Rectal smooth muscle tissue (tissue), 1 donor: ENCODE measurements around the gene INKA1.

Experiments
- H3K27ac ChIP-seq: one replicate; pipeline ENCODE4 v1.7.0; 2013; ENCODE audit warnings: low read depth, low read length, inconsistent platforms
- H3K27me3 ChIP-seq: one replicate; pipeline ENCODE4 v1.7.0; 2013; ENCODE audit warnings: low read length; ENCODE audit not compliant: control insufficient read depth, insufficient read depth
- H3K36me3 ChIP-seq: one replicate; pipeline ENCODE4 v1.7.0; 2013; ENCODE audit warnings: low read length; ENCODE audit not compliant: control insufficient read depth, insufficient read depth
- H3K4me1 ChIP-seq: one replicate; pipeline ENCODE4 v1.7.0; 2013; ENCODE audit warnings: low read length; ENCODE audit not compliant: control insufficient read depth, insufficient read depth
- H3K4me3 ChIP-seq: one replicate; pipeline ENCODE4 v1.7.0; 2013; ENCODE audit warnings: low read length
- H3K9ac ChIP-seq: one replicate; pipeline ENCODE4 v1.7.0; 2013; ENCODE audit warnings: low read length

Gene INKA1

GRCh38 chr3:49802719-49803464 lies at the start of gene INKA1:
INKA1 (plus strand) TSS chr3:49803261; CDS start chr3:49803393, 132 bp downstream.
- no peaks in the 10 kb centered on the region for H3K36me3 ChIP-seq
- H3K27me3 ChIP-seq = no peaks in the 10 kb centered on the region
- peak within 1 kb of the TSS; percentile 95 for H3K4me3 ChIP-seq
- H3K4me1 ChIP-seq = peaks cover 5% of the 10 kb centered on the region
- H3K27ac ChIP-seq = peak within 1 kb of the TSS; percentile 86
- H3K9ac ChIP-seq = peak within 1 kb of the TSS; percentile 81

- Histone ChIP-seq H3K4me1 (peaks cover 3% of the 10 kb centered on the region), H3K36me3 (no peaks in the 10 kb centered on the region), H3K27ac (no peak overlapping the region), H3K27me3 (no peaks in the 10 kb centered on the region), H3K9ac (no peak overlapping the region), H3K4me3 (no peak overlapping the region)
These were observed 48.5 kb upstream of the INKA1 start for GRCh38 chr3:49754536-49754935.

GRCh38 chr3:49756036-49756435 lies 47.0 kb upstream of the INKA1 start:
- H3K9ac ChIP-seq = no peak overlapping the region
- peaks cover 3% of the 10 kb centered on the region for H3K4me1 ChIP-seq
- no peak overlapping the region for H3K27ac ChIP-seq
- no peak overlapping the region for H3K4me3 ChIP-seq
- H3K27me3 ChIP-seq = no peaks in the 10 kb centered on the region
- no peaks in the 10 kb centered on the region for H3K36me3 ChIP-seq

GRCh38 chr3:49757197-49757596 lies 45.9 kb upstream of the INKA1 start:
- Histone ChIP-seq H3K27me3 (no peaks in the 10 kb centered on the region), H3K36me3 (no peaks in the 10 kb centered on the region), H3K4me3 (no peak overlapping the region), H3K27ac (no peak overlapping the region), H3K4me1 (peaks cover 3% of the 10 kb centered on the region), H3K9ac (no peak overlapping the region)

- no peak overlapping the region for H3K9ac ChIP-seq
- H3K4me1 ChIP-seq = no peaks in the 10 kb centered on the region
These were observed 43.8 kb upstream of the INKA1 start for GRCh38 chr3:49759226-49759625.

GRCh38 chr3:49761661-49762060 lies 41.4 kb upstream of the INKA1 start:
- H3K36me3 ChIP-seq = no peaks in the 10 kb centered on the region
- no peak overlapping the region for H3K9ac ChIP-seq
- H3K27me3 ChIP-seq = no peaks in the 10 kb centered on the region
- no peaks in the 10 kb centered on the region for H3K4me1 ChIP-seq
- H3K27ac ChIP-seq = no peak overlapping the region
- H3K4me3 ChIP-seq = no peak overlapping the region

More at GRCh38 chr3:49759226-49759625, 43.8 kb upstream of the INKA1 start:
- Histone ChIP-seq H3K27me3 (no peaks in the 10 kb centered on the region), H3K27ac (no peak overlapping the region), H3K36me3 (no peaks in the 10 kb centered on the region), H3K4me3 (no peak overlapping the region)

GRCh38 chr3:49763981-49764380 lies 39.1 kb upstream of the INKA1 start:
- Histone ChIP-seq H3K9ac (no peak overlapping the region), H3K27me3 (no peaks in the 10 kb centered on the region), H3K36me3 (no peaks in the 10 kb centered on the region), H3K4me3 (no peak overlapping the region), H3K4me1 (no peaks in the 10 kb centered on the region), H3K27ac (no peak overlapping the region)

- Histone ChIP-seq H3K27me3 (no peaks in the 10 kb centered on the region), H3K9ac (no peak overlapping the region), H3K4me1 (no peaks in the 10 kb centered on the region), H3K4me3 (no peak overlapping the region), H3K36me3 (no peaks in the 10 kb centered on the region), H3K27ac (no peak overlapping the region)
These were observed 33.7 kb upstream of the INKA1 start for GRCh38 chr3:49769286-49769915.

GRCh38 chr3:49769926-49770325 lies 33.1 kb upstream of the INKA1 start:
- Histone ChIP-seq H3K4me3 (no peak overlapping the region), H3K36me3 (no peaks in the 10 kb centered on the region), H3K27me3 (no peaks in the 10 kb centered on the region), H3K27ac (no peak overlapping the region), H3K9ac (no peak overlapping the region), H3K4me1 (peaks cover under 1% of the 10 kb centered on the region)

- H3K4me3 ChIP-seq = no peak overlapping the region
- H3K27ac ChIP-seq = no peak overlapping the region
- H3K36me3 ChIP-seq = no peaks in the 10 kb centered on the region
- no peaks in the 10 kb centered on the region for H3K27me3 ChIP-seq
- no peak overlapping the region for H3K9ac ChIP-seq
- H3K4me1 ChIP-seq = peaks cover 7% of the 10 kb centered on the region
These were observed 31.6 kb upstream of the INKA1 start for GRCh38 chr3:49771340-49771938.

- Histone ChIP-seq H3K9ac (no peak overlapping the region), H3K36me3 (no peaks in the 10 kb centered on the region), H3K4me3 (no peak overlapping the region), H3K27ac (no peak overlapping the region), H3K27me3 (no peaks in the 10 kb centered on the region), H3K4me1 (peaks cover 7% of the 10 kb centered on the region)
These were observed 30.4 kb upstream of the INKA1 start for GRCh38 chr3:49772703-49773102.

- Histone ChIP-seq H3K4me1 (peaks cover 10% of the 10 kb centered on the region), H3K36me3 (no peaks in the 10 kb centered on the region), H3K27ac (peak overlapping the region; percentile 58), H3K9ac (no peak overlapping the region), H3K4me3 (no peak overlapping the region), H3K27me3 (no peaks in the 10 kb centered on the region)
These were observed 27.5 kb upstream of the INKA1 start for GRCh38 chr3:49775538-49775937.
